ENCODE measurements around the gene ZNF281.

DNA sequence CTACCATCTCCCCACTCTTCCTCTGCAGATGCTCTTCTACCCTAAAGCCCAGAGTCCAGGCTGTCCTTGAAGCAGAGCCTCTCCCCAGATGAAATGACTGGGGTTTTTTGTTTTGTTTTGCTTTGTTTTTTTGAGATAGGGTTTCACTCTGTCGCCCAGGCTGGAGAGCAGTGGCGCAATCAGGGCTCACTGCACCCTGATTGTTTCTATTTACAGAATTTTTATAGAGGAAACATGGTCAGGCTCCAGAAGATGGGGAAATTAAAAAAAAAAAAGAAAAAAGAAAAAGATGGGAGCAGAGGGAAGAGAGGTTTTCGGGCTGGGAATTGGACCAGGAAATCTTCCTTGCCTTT, 43.7 kb upstream of the ZNF281 start:
- TF ChIP-seq EZH2 (IDR thresholded peaks at IDR 0.05; ENCODE audit: low read depth): no peak
- TF ChIP-seq, protein P1, sequence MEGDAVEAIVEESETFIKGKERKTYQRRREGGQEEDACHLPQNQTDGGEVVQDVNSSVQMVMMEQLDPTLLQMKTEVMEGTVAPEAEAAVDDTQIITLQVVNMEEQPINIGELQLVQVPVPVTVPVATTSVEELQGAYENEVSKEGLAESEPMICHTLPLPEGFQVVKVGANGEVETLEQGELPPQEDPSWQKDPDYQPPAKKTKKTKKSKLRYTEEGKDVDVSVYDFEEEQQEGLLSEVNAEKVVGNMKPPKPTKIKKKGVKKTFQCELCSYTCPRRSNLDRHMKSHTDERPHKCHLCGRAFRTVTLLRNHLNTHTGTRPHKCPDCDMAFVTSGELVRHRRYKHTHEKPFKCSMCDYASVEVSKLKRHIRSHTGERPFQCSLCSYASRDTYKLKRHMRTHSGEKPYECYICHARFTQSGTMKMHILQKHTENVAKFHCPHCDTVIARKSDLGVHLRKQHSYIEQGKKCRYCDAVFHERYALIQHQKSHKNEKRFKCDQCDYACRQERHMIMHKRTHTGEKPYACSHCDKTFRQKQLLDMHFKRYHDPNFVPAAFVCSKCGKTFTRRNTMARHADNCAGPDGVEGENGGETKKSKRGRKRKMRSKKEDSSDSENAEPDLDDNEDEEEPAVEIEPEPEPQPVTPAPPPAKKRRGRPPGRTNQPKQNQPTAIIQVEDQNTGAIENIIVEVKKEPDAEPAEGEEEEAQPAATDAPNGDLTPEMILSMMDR (conservative IDR thresholded peaks at IDR 0.05): no peak

All from PC-9 (cell line).